HL-60 (cell line): ENCODE measurements around the gene ABL1.

Experiments used
- POLR2AphosphoS5 ChIP-seq: IDR thresholded peaks from 2 replicates; pipeline ENCODE4 v1.6.1; 2012; ENCODE audit warnings: low read depth
- TF ChIP-seq, protein P1 (sequence below): IDR thresholded peaks from one replicate; pipeline ENCODE4 v1.5.1; 2011; ENCODE audit warnings: low read length, control low read depth, inconsistent platforms; ENCODE audit not compliant: insufficient read depth
- TF ChIP-seq, protein P2 (sequence below): IDR thresholded peaks from 2 replicates; pipeline ENCODE4 v1.6.1; 2012; ENCODE audit warnings: low read depth; ENCODE audit not compliant: insufficient replicate concordance

DNA sequence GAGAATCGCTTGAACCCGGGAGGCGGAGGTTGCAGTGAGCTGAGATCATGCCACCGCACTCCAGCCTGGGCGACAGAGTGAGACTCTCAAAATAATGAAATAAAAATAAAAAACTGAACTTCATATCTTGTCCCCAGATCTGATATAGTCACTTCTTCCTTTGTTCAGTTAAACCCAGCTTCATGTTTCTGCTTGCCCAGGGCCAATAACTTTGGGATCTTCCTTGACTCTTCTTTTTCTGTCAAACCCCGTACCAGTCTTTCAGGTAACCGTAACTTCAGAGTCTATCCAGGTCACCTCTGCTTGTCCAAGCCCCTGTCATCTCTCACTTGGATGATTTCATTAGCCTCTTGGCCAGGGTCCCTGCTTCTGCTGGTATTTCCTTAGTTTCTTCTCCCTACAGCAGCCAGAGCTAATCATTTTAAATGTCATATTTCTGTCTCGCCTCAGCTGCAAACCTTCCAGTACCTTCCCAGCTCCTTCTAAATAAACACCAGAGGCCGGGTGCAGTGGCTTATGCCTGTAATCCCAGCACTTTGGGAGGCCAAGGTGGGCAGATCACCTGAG lies 19.7 kb upstream of the ABL1 start:
- TF ChIP-seq, protein P1, sequence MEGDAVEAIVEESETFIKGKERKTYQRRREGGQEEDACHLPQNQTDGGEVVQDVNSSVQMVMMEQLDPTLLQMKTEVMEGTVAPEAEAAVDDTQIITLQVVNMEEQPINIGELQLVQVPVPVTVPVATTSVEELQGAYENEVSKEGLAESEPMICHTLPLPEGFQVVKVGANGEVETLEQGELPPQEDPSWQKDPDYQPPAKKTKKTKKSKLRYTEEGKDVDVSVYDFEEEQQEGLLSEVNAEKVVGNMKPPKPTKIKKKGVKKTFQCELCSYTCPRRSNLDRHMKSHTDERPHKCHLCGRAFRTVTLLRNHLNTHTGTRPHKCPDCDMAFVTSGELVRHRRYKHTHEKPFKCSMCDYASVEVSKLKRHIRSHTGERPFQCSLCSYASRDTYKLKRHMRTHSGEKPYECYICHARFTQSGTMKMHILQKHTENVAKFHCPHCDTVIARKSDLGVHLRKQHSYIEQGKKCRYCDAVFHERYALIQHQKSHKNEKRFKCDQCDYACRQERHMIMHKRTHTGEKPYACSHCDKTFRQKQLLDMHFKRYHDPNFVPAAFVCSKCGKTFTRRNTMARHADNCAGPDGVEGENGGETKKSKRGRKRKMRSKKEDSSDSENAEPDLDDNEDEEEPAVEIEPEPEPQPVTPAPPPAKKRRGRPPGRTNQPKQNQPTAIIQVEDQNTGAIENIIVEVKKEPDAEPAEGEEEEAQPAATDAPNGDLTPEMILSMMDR: no peak
- TF ChIP-seq, protein P2, sequence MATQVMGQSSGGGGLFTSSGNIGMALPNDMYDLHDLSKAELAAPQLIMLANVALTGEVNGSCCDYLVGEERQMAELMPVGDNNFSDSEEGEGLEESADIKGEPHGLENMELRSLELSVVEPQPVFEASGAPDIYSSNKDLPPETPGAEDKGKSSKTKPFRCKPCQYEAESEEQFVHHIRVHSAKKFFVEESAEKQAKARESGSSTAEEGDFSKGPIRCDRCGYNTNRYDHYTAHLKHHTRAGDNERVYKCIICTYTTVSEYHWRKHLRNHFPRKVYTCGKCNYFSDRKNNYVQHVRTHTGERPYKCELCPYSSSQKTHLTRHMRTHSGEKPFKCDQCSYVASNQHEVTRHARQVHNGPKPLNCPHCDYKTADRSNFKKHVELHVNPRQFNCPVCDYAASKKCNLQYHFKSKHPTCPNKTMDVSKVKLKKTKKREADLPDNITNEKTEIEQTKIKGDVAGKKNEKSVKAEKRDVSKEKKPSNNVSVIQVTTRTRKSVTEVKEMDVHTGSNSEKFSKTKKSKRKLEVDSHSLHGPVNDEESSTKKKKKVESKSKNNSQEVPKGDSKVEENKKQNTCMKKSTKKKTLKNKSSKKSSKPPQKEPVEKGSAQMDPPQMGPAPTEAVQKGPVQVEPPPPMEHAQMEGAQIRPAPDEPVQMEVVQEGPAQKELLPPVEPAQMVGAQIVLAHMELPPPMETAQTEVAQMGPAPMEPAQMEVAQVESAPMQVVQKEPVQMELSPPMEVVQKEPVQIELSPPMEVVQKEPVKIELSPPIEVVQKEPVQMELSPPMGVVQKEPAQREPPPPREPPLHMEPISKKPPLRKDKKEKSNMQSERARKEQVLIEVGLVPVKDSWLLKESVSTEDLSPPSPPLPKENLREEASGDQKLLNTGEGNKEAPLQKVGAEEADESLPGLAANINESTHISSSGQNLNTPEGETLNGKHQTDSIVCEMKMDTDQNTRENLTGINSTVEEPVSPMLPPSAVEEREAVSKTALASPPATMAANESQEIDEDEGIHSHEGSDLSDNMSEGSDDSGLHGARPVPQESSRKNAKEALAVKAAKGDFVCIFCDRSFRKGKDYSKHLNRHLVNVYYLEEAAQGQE: no peak
- no peak for TF ChIP-seq POLR2AphosphoS5
